ENCODE data around the gene CSF3. TPM values are rescaled to one million over a fixed set of nuclear protein-coding genes. Genes with fewer than 3 reads are reported as not detected.

CSF3 gene
- total and polyA plus RNA-seq, 2 of the 13 experiments (the other 11 are each of a cell fraction or from before 2014, with no cell fraction given), result 0.09 TPM; not detected in 1

DNA sequence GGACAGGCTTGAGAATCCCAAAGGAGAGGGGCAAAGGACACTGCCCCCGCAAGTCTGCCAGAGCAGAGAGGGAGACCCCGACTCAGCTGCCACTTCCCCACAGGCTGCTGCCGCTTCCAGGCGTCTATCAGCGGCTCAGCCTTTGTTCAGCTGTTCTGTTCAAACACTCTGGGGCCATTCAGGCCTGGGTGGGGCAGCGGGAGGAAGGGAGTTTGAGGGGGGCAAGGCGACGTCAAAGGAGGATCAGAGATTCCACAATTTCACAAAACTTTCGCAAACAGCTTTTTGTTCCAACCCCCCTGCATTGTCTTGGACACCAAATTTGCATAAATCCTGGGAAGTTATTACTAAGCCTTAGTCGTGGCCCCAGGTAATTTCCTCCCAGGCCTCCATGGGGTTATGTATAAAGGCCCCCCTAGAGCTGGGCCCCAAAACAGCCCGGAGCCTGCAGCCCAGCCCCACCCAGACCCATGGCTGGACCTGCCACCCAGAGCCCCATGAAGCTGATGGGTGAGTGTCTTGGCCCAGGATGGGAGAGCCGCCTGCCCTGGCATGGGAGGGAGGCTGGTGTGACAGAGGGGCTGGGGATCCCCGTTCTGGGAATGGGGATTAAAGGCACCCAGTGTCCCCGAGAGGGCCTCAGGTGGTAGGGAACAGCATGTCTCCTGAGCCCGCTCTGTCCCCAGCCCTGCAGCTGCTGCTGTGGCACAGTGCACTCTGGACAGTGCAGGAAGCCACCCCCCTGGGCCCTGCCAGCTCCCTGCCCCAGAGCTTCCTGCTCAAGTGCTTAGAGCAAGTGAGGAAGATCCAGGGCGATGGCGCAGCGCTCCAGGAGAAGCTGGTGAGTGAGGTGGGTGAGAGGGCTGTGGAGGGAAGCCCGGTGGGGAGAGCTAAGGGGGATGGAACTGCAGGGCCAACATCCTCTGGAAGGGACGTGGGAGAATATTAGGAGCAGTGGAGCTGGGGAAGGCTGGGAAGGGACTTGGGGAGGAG is at the start of gene CSF3 (continued):
- TF ChIP-seq ZNF768 (CRISPR knock-in tag; IDR thresholded peaks at IDR 0.05), result peak; percentile 52; the same call in 1 of the 2 replicates
- TF ChIP-seq, protein P1, sequence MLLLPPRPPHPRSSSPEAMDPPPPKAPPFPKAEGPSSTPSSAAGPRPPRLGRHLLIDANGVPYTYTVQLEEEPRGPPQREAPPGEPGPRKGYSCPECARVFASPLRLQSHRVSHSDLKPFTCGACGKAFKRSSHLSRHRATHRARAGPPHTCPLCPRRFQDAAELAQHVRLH (CRISPR knock-in tag; IDR thresholded peaks at IDR 0.05; ENCODE audit: borderline replicate concordance, low read depth), result no peak; the same call in 1 of the 2 replicates
- TF ChIP-seq TCF7 (IDR thresholded peaks at IDR 0.05; ENCODE audit: low read depth), result peak; percentile 66; the same call in 1 of the 2 replicates
- TF ChIP-seq ADNP (CRISPR knock-in tag; IDR thresholded peaks at IDR 0.05), result no peak
- no peak for TF ChIP-seq ZNF343 (CRISPR knock-in tag; IDR thresholded peaks at IDR 0.05)
- no peak for TF ChIP-seq EP300 (IDR thresholded peaks at IDR 0.05; ENCODE audit: low read depth in 2 of 2, low read length in 2 of 2)
- 0 out of 2 replicates have a peak, but pooled peaks have one; percentile 7 for TF ChIP-seq EP300 (CRISPR knock-in tag; IDR thresholded peaks at IDR 0.05; ENCODE audit: borderline replicate concordance)
- 0 out of 2 replicates have a peak, but pooled peaks have one; percentile 19 for TF ChIP-seq MEF2D (CRISPR knock-in tag; IDR thresholded peaks at IDR 0.05)
- TF ChIP-seq, protein P2, sequence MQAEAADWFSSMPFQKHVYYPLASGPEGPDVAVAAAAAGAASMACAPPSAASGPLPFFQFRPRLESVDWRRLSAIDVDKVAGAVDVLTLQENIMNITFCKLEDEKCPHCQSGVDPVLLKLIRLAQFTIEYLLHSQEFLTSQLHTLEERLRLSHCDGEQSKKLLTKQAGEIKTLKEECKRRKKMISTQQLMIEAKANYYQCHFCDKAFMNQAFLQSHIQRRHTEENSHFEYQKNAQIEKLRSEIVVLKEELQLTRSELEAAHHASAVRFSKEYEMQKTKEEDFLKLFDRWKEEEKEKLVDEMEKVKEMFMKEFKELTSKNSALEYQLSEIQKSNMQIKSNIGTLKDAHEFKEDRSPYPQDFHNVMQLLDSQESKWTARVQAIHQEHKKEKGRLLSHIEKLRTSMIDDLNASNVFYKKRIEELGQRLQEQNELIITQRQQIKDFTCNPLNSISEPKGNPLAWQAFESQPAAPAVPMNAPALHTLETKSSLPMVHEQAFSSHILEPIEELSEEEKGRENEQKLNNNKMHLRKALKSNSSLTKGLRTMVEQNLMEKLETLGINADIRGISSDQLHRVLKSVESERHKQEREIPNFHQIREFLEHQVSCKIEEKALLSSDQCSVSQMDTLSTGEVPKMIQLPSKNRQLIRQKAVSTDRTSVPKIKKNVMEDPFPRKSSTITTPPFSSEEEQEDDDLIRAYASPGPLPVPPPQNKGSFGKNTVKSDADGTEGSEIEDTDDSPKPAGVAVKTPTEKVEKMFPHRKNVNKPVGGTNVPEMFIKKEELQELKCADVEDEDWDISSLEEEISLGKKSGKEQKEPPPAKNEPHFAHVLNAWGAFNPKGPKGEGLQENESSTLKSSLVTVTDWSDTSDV (CRISPR knock-in tag; IDR thresholded peaks at IDR 0.05), result no peak
- TF ChIP-seq, protein P3, sequence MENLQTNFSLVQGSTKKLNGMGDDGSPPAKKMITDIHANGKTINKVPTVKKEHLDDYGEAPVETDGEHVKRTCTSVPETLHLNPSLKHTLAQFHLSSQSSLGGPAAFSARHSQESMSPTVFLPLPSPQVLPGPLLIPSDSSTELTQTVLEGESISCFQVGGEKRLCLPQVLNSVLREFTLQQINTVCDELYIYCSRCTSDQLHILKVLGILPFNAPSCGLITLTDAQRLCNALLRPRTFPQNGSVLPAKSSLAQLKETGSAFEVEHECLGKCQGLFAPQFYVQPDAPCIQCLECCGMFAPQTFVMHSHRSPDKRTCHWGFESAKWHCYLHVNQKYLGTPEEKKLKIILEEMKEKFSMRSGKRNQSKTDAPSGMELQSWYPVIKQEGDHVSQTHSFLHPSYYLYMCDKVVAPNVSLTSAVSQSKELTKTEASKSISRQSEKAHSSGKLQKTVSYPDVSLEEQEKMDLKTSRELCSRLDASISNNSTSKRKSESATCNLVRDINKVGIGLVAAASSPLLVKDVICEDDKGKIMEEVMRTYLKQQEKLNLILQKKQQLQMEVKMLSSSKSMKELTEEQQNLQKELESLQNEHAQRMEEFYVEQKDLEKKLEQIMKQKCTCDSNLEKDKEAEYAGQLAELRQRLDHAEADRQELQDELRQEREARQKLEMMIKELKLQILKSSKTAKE (CRISPR knock-in tag; IDR thresholded peaks at IDR 0.05; ENCODE audit: borderline replicate concordance), result 0 out of 2 replicates have a peak, but pooled peaks have one; percentile 2
- peak; percentile 28; the same call in 1 of the 2 replicates for TF ChIP-seq RARA (CRISPR knock-in tag; IDR thresholded peaks at IDR 0.05)
- TF ChIP-seq, protein P4, sequence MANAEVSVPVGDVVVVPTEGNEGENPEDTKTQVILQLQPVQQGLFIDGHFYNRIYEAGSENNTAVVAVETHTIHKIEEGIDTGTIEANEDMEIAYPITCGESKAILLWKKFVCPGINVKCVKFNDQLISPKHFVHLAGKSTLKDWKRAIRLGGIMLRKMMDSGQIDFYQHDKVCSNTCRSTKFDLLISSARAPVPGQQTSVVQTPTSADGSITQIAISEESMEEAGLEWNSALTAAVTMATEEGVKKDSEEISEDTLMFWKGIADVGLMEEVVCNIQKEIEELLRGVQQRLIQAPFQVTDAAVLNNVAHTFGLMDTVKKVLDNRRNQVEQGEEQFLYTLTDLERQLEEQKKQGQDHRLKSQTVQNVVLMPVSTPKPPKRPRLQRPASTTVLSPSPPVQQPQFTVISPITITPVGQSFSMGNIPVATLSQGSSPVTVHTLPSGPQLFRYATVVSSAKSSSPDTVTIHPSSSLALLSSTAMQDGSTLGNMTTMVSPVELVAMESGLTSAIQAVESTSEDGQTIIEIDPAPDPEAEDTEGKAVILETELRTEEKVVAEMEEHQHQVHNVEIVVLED (CRISPR knock-in tag; IDR thresholded peaks at IDR 0.05; ENCODE audit: borderline replicate concordance), result no peak
- TF ChIP-seq ZNF589 (CRISPR knock-in tag; conservative IDR thresholded peaks at IDR 0.05), result no peak
- peak; percentile 52; the same call in 1 of the 2 replicates for TF ChIP-seq KDM5B (CRISPR knock-in tag; IDR thresholded peaks at IDR 0.05; ENCODE audit: borderline replicate concordance)
- TF ChIP-seq, protein P5, sequence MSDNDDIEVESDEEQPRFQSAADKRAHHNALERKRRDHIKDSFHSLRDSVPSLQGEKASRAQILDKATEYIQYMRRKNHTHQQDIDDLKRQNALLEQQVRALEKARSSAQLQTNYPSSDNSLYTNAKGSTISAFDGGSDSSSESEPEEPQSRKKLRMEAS (IDR thresholded peaks at IDR 0.05), result no peak
- no peak for TF ChIP-seq WIZ (CRISPR knock-in tag; IDR thresholded peaks at IDR 0.05)
- TF ChIP-seq PAX8 (CRISPR knock-in tag; IDR thresholded peaks at IDR 0.05; ENCODE audit: borderline replicate concordance), result no peak
- TF ChIP-seq TMF1 (CRISPR knock-in tag; IDR thresholded peaks at IDR 0.05; ENCODE audit: low read depth), result no peak
- no peak for TF ChIP-seq HNRNPK (IDR thresholded peaks at IDR 0.05; ENCODE audit: low read depth, low read length, poor library complexity, severe bottlenecking)
- no peak for TF ChIP-seq ZNF570 (CRISPR knock-in tag; IDR thresholded peaks at IDR 0.05; ENCODE audit: borderline replicate concordance)

All from HepG2 (cell line).